Nephron (organoid): Measurements from ENCODE around the gene SLC35C1.
A peak's percentile ranks its signal among the peaks of the same experiment; 100 is the strongest.
"Not testable (repeated sequence)": the region's sequence is repeated elsewhere in the genome, so short reads cannot be mapped to it uniquely, and the experiment has no call there.

ENCODE experiments used
- H3K27ac Mint-ChIP-seq, 3 experiments: 2 replicates each; pipeline ENCODE4 v1.8.0; 2020; ENCODE audit warnings: mixed read lengths in 3 of 3, mild to moderate bottlenecking in 2 of 3, moderate library complexity in 1 of 3
- H3K27me3 Mint-ChIP-seq: 2 replicates; pipeline ENCODE4 v1.8.0; 2021; ENCODE audit warnings: low read depth, mild to moderate bottlenecking, moderate library complexity, mixed read lengths
- H3K36me3 Mint-ChIP-seq: 2 replicates; pipeline ENCODE4 v1.8.0; 2020; ENCODE audit warnings: low read depth, mixed read lengths
- H3K4me1 Mint-ChIP-seq: 2 replicates; pipeline ENCODE4 v1.8.0; 2020; ENCODE audit warnings: mixed read lengths
- H3K4me3 Mint-ChIP-seq, 3 experiments: 2 replicates each; pipeline ENCODE4 v1.8.0; 2020; ENCODE audit warnings: mild to moderate bottlenecking in 3 of 3, mixed read lengths in 3 of 3, moderate library complexity in 2 of 3
- H3K9me3 Mint-ChIP-seq: 2 replicates; pipeline ENCODE4 v1.8.0; 2020; ENCODE audit warnings: mixed read lengths
- TF ChIP-seq, protein P1 (sequence below), 3 experiments: fragments of 200-600 bp; sonication (generic); IDR thresholded peaks; one replicate each; pipeline ENCODE4 v1.5.0; 2021; ENCODE audit warnings: antibody characterized with exemption in 3 of 3; ENCODE audit not compliant: unreplicated experiment in 3 of 3

The SLC35C1 gene

DNA sequence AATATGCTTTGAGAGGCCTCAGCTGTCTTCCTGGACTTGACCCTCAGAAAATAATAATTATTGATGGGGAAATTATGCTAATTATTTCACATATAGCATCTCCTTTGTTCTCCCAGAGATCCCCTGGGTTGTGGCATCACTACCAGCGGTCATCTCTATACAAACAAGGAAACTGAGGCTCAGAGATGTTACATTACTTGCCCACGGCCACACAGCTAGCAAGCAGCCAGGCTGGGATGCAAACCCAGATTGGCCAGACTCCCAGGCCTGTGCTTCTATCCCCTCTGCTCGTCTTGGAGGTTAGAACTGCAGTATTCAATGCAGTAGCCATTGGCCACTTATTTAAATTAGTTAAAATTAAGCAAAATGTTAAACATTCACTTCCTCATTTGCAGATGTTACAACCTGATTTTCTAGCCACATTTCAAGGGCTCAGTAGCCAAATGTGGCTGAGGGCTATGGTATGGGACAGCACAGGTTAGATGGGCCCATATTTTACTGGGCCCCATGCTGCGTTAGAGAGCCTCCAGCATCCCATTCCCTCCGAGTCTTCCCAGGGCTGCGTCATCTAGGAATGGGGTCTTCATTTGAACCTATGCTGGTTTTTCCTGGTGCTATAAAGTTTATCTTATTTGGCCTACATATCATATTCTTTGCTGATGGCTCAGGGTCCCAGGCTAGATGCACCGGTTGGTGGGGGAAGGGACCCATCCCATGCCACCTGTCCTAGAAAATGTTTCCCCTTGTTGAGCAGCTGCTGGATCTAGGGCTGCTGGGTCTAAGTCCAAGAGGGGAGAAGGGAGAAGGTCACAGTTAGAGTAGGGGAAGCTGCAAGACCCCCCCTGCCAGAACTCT is 2.2 kb downstream of the SLC35C1 start:
- no peaks in the 10 kb centered on the region for H3K9me3 Mint-ChIP-seq
- H3K27me3 Mint-ChIP-seq = no peaks in the 10 kb centered on the region
- TF ChIP-seq, protein P1, sequence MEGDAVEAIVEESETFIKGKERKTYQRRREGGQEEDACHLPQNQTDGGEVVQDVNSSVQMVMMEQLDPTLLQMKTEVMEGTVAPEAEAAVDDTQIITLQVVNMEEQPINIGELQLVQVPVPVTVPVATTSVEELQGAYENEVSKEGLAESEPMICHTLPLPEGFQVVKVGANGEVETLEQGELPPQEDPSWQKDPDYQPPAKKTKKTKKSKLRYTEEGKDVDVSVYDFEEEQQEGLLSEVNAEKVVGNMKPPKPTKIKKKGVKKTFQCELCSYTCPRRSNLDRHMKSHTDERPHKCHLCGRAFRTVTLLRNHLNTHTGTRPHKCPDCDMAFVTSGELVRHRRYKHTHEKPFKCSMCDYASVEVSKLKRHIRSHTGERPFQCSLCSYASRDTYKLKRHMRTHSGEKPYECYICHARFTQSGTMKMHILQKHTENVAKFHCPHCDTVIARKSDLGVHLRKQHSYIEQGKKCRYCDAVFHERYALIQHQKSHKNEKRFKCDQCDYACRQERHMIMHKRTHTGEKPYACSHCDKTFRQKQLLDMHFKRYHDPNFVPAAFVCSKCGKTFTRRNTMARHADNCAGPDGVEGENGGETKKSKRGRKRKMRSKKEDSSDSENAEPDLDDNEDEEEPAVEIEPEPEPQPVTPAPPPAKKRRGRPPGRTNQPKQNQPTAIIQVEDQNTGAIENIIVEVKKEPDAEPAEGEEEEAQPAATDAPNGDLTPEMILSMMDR (IDR thresholded peaks at IDR 0.05; ENCODE audit: unreplicated experiment in 3 of 3) = no peak
- peaks cover 28% of the 10 kb centered on the region for H3K4me1 Mint-ChIP-seq
- no peak overlapping the region for H3K27ac Mint-ChIP-seq
- H3K36me3 Mint-ChIP-seq = peaks cover 5% of the 10 kb centered on the region
- peak overlapping the region; percentile 97 to 99 (median 97) for H3K4me3 Mint-ChIP-seq

DNA sequence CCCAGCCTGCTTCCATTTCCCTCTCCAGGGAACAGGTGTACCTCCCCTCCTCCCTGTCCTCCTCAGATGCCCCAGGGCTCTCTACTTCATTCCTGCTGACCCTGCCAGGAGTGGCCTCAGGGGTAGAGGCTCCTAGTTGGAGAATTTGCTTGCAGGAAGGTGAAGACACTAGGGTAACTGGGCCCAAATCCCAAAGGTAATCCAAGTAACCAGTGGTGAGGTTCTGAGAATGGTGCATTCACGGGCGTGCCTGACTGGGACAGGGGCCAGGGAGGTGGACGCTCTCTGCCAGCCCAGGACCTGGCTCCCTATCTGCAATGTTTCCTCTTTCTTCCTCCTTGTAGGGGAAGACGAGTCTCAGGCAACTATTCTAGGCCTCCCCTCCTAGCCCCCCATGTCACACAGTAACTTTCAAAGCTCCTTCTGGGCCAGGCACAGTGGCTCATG is 2.9 kb downstream of the SLC35C1 start:
- no peaks in the 10 kb centered on the region for H3K27me3 Mint-ChIP-seq
- peaks cover 5% of the 10 kb centered on the region for H3K36me3 Mint-ChIP-seq
- TF ChIP-seq, protein P1 (IDR thresholded peaks at IDR 0.05; ENCODE audit: unreplicated experiment in 3 of 3) = no peak
- H3K9me3 Mint-ChIP-seq = no peaks in the 10 kb centered on the region
- H3K4me3 Mint-ChIP-seq = peak overlapping the region; percentile 97 to 99 (median 97)
- peaks cover 28% of the 10 kb centered on the region for H3K4me1 Mint-ChIP-seq
- H3K27ac Mint-ChIP-seq = no peak overlapping the region

GRCh38 chr11:45808427-45808826 is 3.5 kb downstream of the SLC35C1 start:
- H3K4me1 Mint-ChIP-seq = peaks cover 28% of the 10 kb centered on the region
- H3K27me3 Mint-ChIP-seq, H3K4me3 Mint-ChIP-seq, H3K9me3 Mint-ChIP-seq, H3K36me3 Mint-ChIP-seq, H3K27ac Mint-ChIP-seq: not testable (repeated sequence)

GRCh38 chr11:45809456-45810395 is 4.8 kb downstream of the SLC35C1 start:
- Mint-ChIP-seq H3K9me3 (no peaks in the 10 kb centered on the region), H3K27me3 (no peaks in the 10 kb centered on the region), H3K4me3 (no peak overlapping the region), H3K4me1 (peaks cover 28% of the 10 kb centered on the region), H3K27ac (no peak overlapping the region), H3K36me3 (peaks cover 5% of the 10 kb centered on the region)
- TF ChIP-seq, protein P1 (IDR thresholded peaks at IDR 0.05; ENCODE audit: unreplicated experiment in 3 of 3) = no peak

- no peak overlapping the region for H3K27ac Mint-ChIP-seq
- no peaks in the 10 kb centered on the region for H3K9me3 Mint-ChIP-seq
- peaks cover 5% of the 10 kb centered on the region for H3K36me3 Mint-ChIP-seq
- peaks cover 29% of the 10 kb centered on the region for H3K4me1 Mint-ChIP-seq
- TF ChIP-seq, protein P1 (IDR thresholded peaks at IDR 0.05; ENCODE audit: unreplicated experiment in 3 of 3) = no peak
- no peaks in the 10 kb centered on the region for H3K27me3 Mint-ChIP-seq
- H3K4me3 Mint-ChIP-seq = no peak overlapping the region
These were observed 5.6 kb downstream of the SLC35C1 start for GRCh38 chr11:45810431-45811108.

- peaks cover 5% of the 10 kb centered on the region for H3K36me3 Mint-ChIP-seq
- TF ChIP-seq, protein P1 (IDR thresholded peaks at IDR 0.05; ENCODE audit: unreplicated experiment in 3 of 3) = no peak
- no peak overlapping the region for H3K27ac Mint-ChIP-seq
- peaks cover 29% of the 10 kb centered on the region for H3K4me1 Mint-ChIP-seq
- no peaks in the 10 kb centered on the region for H3K27me3 Mint-ChIP-seq
- no peaks in the 10 kb centered on the region for H3K9me3 Mint-ChIP-seq
- no peak overlapping the region for H3K4me3 Mint-ChIP-seq
These were observed 6.1 kb downstream of the SLC35C1 start for GRCh38 chr11:45811109-45811435.
